ENCODE measurements around the gene ALDH1L1. TPM values are rescaled to one million over a fixed set of nuclear protein-coding genes. Genes with fewer than 3 reads are reported as not detected.

The ALDH1L1 gene
- total and polyA plus RNA-seq, 2 of the 13 experiments (the other 11 are each of a cell fraction or from before 2014, with no cell fraction given) = 11.2 to 28.7 TPM

- no peak for ATAC-seq
- POLR2A ChIA-PET = no interaction called here
- H3K4me1 ChIP-seq (ENCODE audit: insufficient read depth, low read length) = no peaks in the 10 kb centered on the region
- DNase-seq (ENCODE audit: low spot score) = no peak
- CTCF ChIA-PET (ENCODE audit: low intra/inter-chr PET ratio, low total read pairs) = no interaction called here
- 95% methylated on average over 1 of the region's 1 CpG for WGBS (ENCODE audit: low lambda C conversion rate)
- no peaks in the 10 kb centered on the region for H3K9me3 ChIP-seq (ENCODE audit: low read length)
- peaks cover 11 to 29% of the 10 kb centered on the region in 2 experiments for H3K36me3 ChIP-seq (replicated peaks in 1 of 2; ENCODE audit: control insufficient read depth in 1 of 2, insufficient read depth in 2 of 2, low read length in 2 of 2)
- no peak overlapping the region for H3K4me2 ChIP-seq (ENCODE audit: low read depth, low read length)
- FAIRE-seq = no peak
- no peaks in the 10 kb centered on the region for H4K20me1 ChIP-seq (ENCODE audit: insufficient read depth, low read length)
- intact Hi-C loops (cut with micrococcal nuclease; ENCODE audit: unreplicated experiment) = no loop called here
- no peak overlapping the region for H3K4me3 ChIP-seq (replicated peaks in 1 of 3; ENCODE audit: insufficient read depth in 1 of 3, low read depth in 2 of 3, low read length in 3 of 3)
- no peak overlapping the region for H2AFZ ChIP-seq (ENCODE audit: low read length)
- H3K27ac ChIP-seq (ENCODE audit: extremely low read length, insufficient read depth, low read length) = no peak overlapping the region
- in situ Hi-C loops (cut with HindIII; ENCODE audit: extremely low pct_ligation_motif_present, low pct_unique_long_range_greater_than_20kb) = no loop called here
- no peaks in the 10 kb centered on the region for H3K79me2 ChIP-seq (ENCODE audit: insufficient read depth, low read length)
- no peaks in the 10 kb centered on the region for H3K27me3 ChIP-seq (ENCODE audit: control insufficient read depth in 1 of 2, insufficient read depth in 2 of 2, low read length in 2 of 2)
- H3K9ac ChIP-seq (ENCODE audit: insufficient read depth, low read depth, low read length) = no peak overlapping the region
- BruUV-seq (replicated peaks) = no TSS peak
- no peak for TF ChIP-seq TCF7L2 (IDR thresholded peaks at IDR 0.05; ENCODE audit: low read depth, low read length)
- no peak for TF ChIP-seq ARID4A (CRISPR knock-in tag; IDR thresholded peaks at IDR 0.05; ENCODE audit: borderline replicate concordance)
- no peak for TF ChIP-seq ZNF138 (CRISPR knock-in tag; IDR thresholded peaks at IDR 0.05; ENCODE audit: low read depth)
- no peak for TF ChIP-seq ZKSCAN1 (IDR thresholded peaks at IDR 0.05; ENCODE audit: low read length)
- no peak for TF ChIP-seq SP1 (IDR thresholded peaks at IDR 0.05)
- no peak for TF ChIP-seq SP1 (CRISPR knock-in tag; IDR thresholded peaks at IDR 0.05)
- TF ChIP-seq NFE2L1 (CRISPR knock-in tag; IDR thresholded peaks at IDR 0.05; ENCODE audit: borderline replicate concordance) = no peak
- no peak for TF ChIP-seq ZNF784 (CRISPR knock-in tag; IDR thresholded peaks at IDR 0.05; ENCODE audit: borderline replicate concordance)
- TF ChIP-seq, protein P1, sequence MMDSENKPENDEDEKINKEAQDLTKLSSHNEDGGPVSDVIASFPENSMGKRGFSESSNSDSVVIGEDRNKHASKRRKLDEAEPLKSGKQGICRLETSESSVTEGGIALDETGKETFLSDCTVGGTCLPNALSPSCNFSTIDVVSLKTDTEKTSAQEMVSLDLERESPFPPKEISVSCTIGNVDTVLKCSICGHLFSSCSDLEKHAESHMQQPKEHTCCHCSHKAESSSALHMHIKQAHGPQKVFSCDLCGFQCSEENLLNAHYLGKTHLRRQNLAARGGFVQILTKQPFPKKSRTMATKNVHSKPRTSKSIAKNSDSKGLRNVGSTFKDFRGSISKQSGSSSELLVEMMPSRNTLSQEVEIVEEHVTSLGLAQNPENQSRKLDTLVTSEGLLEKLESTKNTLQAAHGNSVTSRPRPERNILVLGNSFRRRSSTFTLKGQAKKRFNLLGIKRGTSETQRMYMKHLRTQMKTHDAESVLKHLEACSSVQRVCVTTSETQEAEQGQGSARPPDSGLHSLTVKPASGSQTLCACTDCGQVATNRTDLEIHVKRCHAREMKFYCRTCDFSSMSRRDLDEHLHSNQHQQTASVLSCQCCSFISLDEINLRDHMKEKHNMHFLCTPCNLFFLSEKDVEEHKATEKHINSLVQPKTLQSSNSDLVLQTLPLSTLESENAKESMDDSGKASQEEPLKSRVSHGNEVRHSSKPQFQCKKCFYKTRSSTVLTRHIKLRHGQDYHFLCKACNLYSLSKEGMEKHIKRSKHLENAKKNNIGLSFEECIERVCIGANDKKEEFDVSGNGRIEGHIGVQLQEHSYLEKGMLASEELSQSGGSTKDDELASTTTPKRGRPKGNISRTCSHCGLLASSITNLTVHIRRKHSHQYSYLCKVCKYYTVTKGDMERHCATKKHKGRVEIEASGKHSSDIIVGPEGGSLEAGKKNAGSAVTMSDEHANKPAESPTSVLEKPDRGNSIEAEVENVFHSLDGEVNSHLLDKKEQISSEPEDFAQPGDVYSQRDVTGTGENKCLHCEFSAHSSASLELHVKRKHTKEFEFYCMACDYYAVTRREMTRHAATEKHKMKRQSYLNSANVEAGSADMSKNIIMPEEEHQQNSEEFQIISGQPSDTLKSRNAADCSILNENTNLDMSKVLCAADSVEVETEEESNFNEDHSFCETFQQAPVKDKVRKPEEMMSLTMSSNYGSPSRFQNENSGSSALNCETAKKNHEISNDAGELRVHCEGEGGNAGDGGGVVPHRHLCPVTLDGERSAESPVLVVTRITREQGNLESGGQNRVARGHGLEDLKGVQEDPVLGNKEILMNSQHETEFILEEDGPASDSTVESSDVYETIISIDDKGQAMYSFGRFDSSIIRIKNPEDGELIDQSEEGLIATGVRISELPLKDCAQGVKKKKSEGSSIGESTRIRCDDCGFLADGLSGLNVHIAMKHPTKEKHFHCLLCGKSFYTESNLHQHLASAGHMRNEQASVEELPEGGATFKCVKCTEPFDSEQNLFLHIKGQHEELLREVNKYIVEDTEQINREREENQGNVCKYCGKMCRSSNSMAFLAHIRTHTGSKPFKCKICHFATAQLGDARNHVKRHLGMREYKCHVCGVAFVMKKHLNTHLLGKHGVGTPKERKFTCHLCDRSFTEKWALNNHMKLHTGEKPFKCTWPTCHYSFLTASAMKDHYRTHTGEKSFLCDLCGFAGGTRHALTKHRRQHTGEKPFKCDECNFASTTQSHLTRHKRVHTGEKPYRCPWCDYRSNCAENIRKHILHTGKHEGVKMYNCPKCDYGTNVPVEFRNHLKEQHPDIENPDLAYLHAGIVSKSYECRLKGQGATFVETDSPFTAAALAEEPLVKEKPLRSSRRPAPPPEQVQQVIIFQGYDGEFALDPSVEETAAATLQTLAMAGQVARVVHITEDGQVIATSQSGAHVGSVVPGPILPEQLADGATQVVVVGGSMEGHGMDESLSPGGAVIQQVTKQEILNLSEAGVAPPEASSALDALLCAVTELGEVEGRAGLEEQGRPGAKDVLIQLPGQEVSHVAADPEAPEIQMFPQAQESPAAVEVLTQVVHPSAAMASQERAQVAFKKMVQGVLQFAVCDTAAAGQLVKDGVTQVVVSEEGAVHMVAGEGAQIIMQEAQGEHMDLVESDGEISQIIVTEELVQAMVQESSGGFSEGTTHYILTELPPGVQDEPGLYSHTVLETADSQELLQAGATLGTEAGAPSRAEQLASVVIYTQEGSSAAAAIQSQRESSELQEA (CRISPR knock-in tag; IDR thresholded peaks at IDR 0.05; ENCODE audit: not compliant biosample characterization) = no peak
Observed at GRCh38 chr3:126159476-126159875, 20.9 kb downstream of the ALDH1L1 start.

Data from HepG2 (cell line).